ENCODE measurements around the gene DLX4.

The DLX4 gene

GRCh38 chr17:49968405-49969133 is 421 bp upstream of the DLX4 start:
- Mint-ChIP-seq H3K27ac (peak overlapping the region; percentile 81), H3K4me3 (peak overlapping the region; percentile 86), H3K9me3 (no peaks in the 10 kb centered on the region), H3K27me3 (peaks cover 93% of the 10 kb centered on the region), H3K4me1 (ENCODE audit: low read depth) (peaks cover 93% of the 10 kb centered on the region), H3K36me3 (ENCODE audit: low read depth) (no peaks in the 10 kb centered on the region)
- intact Hi-C loops (cut with micrococcal nuclease), result no loop called here

GRCh38 chr17:49969795-49970389 is 902 bp downstream of the DLX4 start:
- peak overlapping the region; percentile 81 for H3K27ac Mint-ChIP-seq
- H3K4me1 Mint-ChIP-seq (ENCODE audit: low read depth), result peaks cover 86% of the 10 kb centered on the region
- no peaks in the 10 kb centered on the region for H3K9me3 Mint-ChIP-seq
- H3K4me3 Mint-ChIP-seq, result peak overlapping the region; percentile 86
- peaks cover 93% of the 10 kb centered on the region for H3K27me3 Mint-ChIP-seq
- H3K36me3 Mint-ChIP-seq (ENCODE audit: low read depth), result no peaks in the 10 kb centered on the region
- intact Hi-C loops (cut with micrococcal nuclease), result no loop called here

GRCh38 chr17:49970498-49970897 is 1.5 kb downstream of the DLX4 start:
- peaks cover 93% of the 10 kb centered on the region for H3K27me3 Mint-ChIP-seq
- H3K4me1 Mint-ChIP-seq (ENCODE audit: low read depth), result peaks cover 80% of the 10 kb centered on the region
- no peak overlapping the region for H3K27ac Mint-ChIP-seq
- intact Hi-C loops (cut with micrococcal nuclease), result no loop called here
- no peaks in the 10 kb centered on the region for H3K36me3 Mint-ChIP-seq (ENCODE audit: low read depth)
- no peak overlapping the region for H3K4me3 Mint-ChIP-seq
- H3K9me3 Mint-ChIP-seq, result no peaks in the 10 kb centered on the region

GRCh38 chr17:49971199-49971847 is 2.3 kb downstream of the DLX4 start:
- Mint-ChIP-seq H3K9me3 (no peaks in the 10 kb centered on the region), H3K27me3 (peaks cover 93% of the 10 kb centered on the region), H3K36me3 (ENCODE audit: low read depth) (no peaks in the 10 kb centered on the region), H3K4me3 (peak overlapping the region; percentile 63), H3K27ac (peak overlapping the region; percentile 8), H3K4me1 (ENCODE audit: low read depth) (peaks cover 78% of the 10 kb centered on the region)
- intact Hi-C loops (cut with micrococcal nuclease), result no loop called here

GRCh38 chr17:49971848-49972485 is 3.0 kb downstream of the DLX4 start:
- Mint-ChIP-seq H3K27ac (peak overlapping the region; percentile 8), H3K9me3 (no peaks in the 10 kb centered on the region), H3K4me1 (ENCODE audit: low read depth) (peaks cover 78% of the 10 kb centered on the region), H3K36me3 (ENCODE audit: low read depth) (no peaks in the 10 kb centered on the region), H3K27me3 (peaks cover 93% of the 10 kb centered on the region), H3K4me3 (peak overlapping the region; percentile 63)
- intact Hi-C loops (cut with micrococcal nuclease), result no loop called here

- Mint-ChIP-seq H3K4me3 (peak overlapping the region; percentile 63), H3K27me3 (peaks cover 93% of the 10 kb centered on the region), H3K27ac (no peak overlapping the region)
Measured at GRCh38 chr17:49972486-49973270, 3.7 kb downstream of the DLX4 start.

GRCh38 chr17:49973271-49973615 is 4.3 kb downstream of the DLX4 start:
- Mint-ChIP-seq H3K27ac (no peak overlapping the region), H3K36me3 (ENCODE audit: low read depth) (no peaks in the 10 kb centered on the region), H3K4me1 (ENCODE audit: low read depth) (peaks cover 80% of the 10 kb centered on the region), H3K9me3 (no peaks in the 10 kb centered on the region), H3K27me3 (peaks cover 94% of the 10 kb centered on the region), H3K4me3 (no peak overlapping the region)
- intact Hi-C loops (cut with micrococcal nuclease), result no loop called here

More at GRCh38 chr17:49972486-49973270, 3.7 kb downstream of the DLX4 start:
- H3K4me1 Mint-ChIP-seq (ENCODE audit: low read depth), result peaks cover 76% of the 10 kb centered on the region
- H3K9me3 Mint-ChIP-seq, result no peaks in the 10 kb centered on the region
- intact Hi-C loops (cut with micrococcal nuclease), result no loop called here
- H3K36me3 Mint-ChIP-seq (ENCODE audit: low read depth), result no peaks in the 10 kb centered on the region

- intact Hi-C loops (cut with micrococcal nuclease), result no loop called here
- peaks cover 83% of the 10 kb centered on the region for H3K4me1 Mint-ChIP-seq (ENCODE audit: low read depth)
- no peak overlapping the region for H3K27ac Mint-ChIP-seq
- H3K9me3 Mint-ChIP-seq, result no peaks in the 10 kb centered on the region
- no peaks in the 10 kb centered on the region for H3K36me3 Mint-ChIP-seq (ENCODE audit: low read depth)
- H3K27me3 Mint-ChIP-seq, result peaks cover 84% of the 10 kb centered on the region
- no peak overlapping the region for H3K4me3 Mint-ChIP-seq
Measured at GRCh38 chr17:49975531-49975930, 6.5 kb downstream of the DLX4 start.

- H3K4me1 Mint-ChIP-seq (ENCODE audit: low read depth), result peaks cover 80% of the 10 kb centered on the region
- intact Hi-C loops (cut with micrococcal nuclease), result no loop called here
- no peaks in the 10 kb centered on the region for H3K9me3 Mint-ChIP-seq
- H3K36me3 Mint-ChIP-seq (ENCODE audit: low read depth), result no peaks in the 10 kb centered on the region
- peaks cover 84% of the 10 kb centered on the region for H3K27me3 Mint-ChIP-seq
- no peak overlapping the region for H3K4me3 Mint-ChIP-seq
- no peak overlapping the region for H3K27ac Mint-ChIP-seq
Measured at GRCh38 chr17:49976163-49976827, 7.3 kb downstream of the DLX4 start.

GRCh38 chr17:49976828-49977202 is 7.8 kb downstream of the DLX4 start:
- no peaks in the 10 kb centered on the region for H3K36me3 Mint-ChIP-seq (ENCODE audit: low read depth)
- no peaks in the 10 kb centered on the region for H3K9me3 Mint-ChIP-seq
- H3K4me3 Mint-ChIP-seq, result no peak overlapping the region
- H3K4me1 Mint-ChIP-seq (ENCODE audit: low read depth), result peaks cover 74% of the 10 kb centered on the region
- peaks cover 84% of the 10 kb centered on the region for H3K27me3 Mint-ChIP-seq
- no peak overlapping the region for H3K27ac Mint-ChIP-seq
- intact Hi-C loops (cut with micrococcal nuclease), result no loop called here

- H3K27me3 Mint-ChIP-seq, result peaks cover 84% of the 10 kb centered on the region
- no peaks in the 10 kb centered on the region for H3K9me3 Mint-ChIP-seq
- H3K27ac Mint-ChIP-seq, result no peak overlapping the region
- H3K36me3 Mint-ChIP-seq (ENCODE audit: low read depth), result no peaks in the 10 kb centered on the region
- intact Hi-C loops (cut with micrococcal nuclease), result no loop called here
- H3K4me1 Mint-ChIP-seq (ENCODE audit: low read depth), result peaks cover 65% of the 10 kb centered on the region
- H3K4me3 Mint-ChIP-seq, result no peak overlapping the region
Measured at GRCh38 chr17:49977463-49978389, 8.7 kb downstream of the DLX4 start.

GRCh38 chr17:49978501-49978900 is 9.5 kb downstream of the DLX4 start:
- peaks cover 84% of the 10 kb centered on the region for H3K27me3 Mint-ChIP-seq
- H3K4me3 Mint-ChIP-seq, result no peak overlapping the region
- H3K36me3 Mint-ChIP-seq (ENCODE audit: low read depth), result no peaks in the 10 kb centered on the region
- peaks cover 58% of the 10 kb centered on the region for H3K4me1 Mint-ChIP-seq (ENCODE audit: low read depth)
- H3K27ac Mint-ChIP-seq, result no peak overlapping the region
- intact Hi-C loops (cut with micrococcal nuclease), result no loop called here
- H3K9me3 Mint-ChIP-seq, result no peaks in the 10 kb centered on the region

Data from dendritic cell treated with granulocyte-macrophage colony-stimulating factor and Interleukin-4, amounts not matched to agents 40 ng/mL and 50 ng/mL, for 4 days (primary cell).